Renal cortex interstitium (tissue), 11 donors: ENCODE measurements around the gene PKDCC. TPM values are rescaled to one million over a fixed set of nuclear protein-coding genes. Genes with fewer than 3 reads are reported as not detected.
A peak's percentile ranks its signal among the peaks of the same experiment; 100 is the strongest.
"Not testable (repeated sequence)": the region's sequence is repeated elsewhere in the genome, so short reads cannot be mapped to it uniquely, and the experiment has no call there.

ENCODE experiments used
- DNase-seq, 11 donors: peaks; one replicate each; pipeline ENCODE4 v3.0.0-alpha.2; 2013; ENCODE audit warnings: low read depth in 9 of 11, low spot score in 4 of 11; ENCODE audit errors: extremely low read depth in 1 of 11
- polyA plus RNA-seq, 3 donors: library from polyadenylated mRNA; unstranded; fragments of 120-200 nt; gene quantifications; one replicate each; pipeline ENCODE4 v1.2.1, GENCODE V29; 2013; ENCODE audit not compliant: insufficient read length in 3 of 3

PKDCC gene
- polyA plus RNA-seq, 3 donors = 334 to 451 (median 363) TPM

DNA sequence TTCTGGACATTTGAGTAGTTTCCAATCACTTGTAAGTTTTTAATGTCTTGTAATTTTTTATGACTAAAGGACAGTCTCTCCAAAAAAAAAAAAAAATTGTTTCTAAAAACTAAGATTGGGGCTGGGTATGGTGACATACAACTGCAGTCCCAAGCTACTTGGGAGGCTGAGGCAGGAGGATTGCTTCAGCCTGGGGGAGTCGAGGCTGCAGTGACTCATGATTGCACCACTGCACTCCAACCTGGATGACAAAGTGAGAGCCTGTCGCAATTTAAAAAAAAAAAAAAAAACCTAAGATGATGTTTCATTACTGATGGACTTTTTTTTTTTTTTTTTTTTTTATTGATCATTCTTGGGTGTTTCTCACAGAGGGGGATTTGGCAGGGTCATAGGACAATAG, 34.4 kb upstream of the PKDCC start:
- no peak for DNase-seq

- DNase-seq = no peak
Measured at GRCh38 chr2:42021464-42021863, 26.4 kb upstream of the PKDCC start.

GRCh38 chr2:42025151-42025582, 22.7 kb upstream of the PKDCC start:
- DNase-seq = peak in 8 of 11 donors; percentile 76 to 94 (median 82)

DNA sequence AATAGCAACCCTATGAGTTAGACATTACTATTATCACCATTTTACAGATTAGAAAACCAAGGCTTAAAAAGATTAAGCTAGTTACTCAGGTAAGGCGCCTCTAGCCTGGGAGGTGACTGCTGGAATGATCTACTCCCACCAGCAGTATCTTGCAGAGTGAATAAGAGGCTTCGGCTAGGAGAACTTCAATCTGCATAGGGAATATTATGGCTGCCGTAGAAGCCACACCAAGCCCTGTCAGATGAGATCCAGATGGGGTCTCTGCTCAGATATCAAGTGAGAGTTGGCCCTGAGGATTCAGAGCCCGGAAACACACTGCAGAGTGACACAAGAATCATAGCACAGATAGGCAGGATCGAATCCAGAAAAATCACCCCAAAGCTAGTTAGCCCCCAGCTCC, 21.5 kb upstream of the PKDCC start:
- DNase-seq = no peak

GRCh38 chr2:42028571-42029148, 19.2 kb upstream of the PKDCC start:
- DNase-seq = no peak

- no peak for DNase-seq
Measured at GRCh38 chr2:42029171-42029570, 18.6 kb upstream of the PKDCC start.

DNA sequence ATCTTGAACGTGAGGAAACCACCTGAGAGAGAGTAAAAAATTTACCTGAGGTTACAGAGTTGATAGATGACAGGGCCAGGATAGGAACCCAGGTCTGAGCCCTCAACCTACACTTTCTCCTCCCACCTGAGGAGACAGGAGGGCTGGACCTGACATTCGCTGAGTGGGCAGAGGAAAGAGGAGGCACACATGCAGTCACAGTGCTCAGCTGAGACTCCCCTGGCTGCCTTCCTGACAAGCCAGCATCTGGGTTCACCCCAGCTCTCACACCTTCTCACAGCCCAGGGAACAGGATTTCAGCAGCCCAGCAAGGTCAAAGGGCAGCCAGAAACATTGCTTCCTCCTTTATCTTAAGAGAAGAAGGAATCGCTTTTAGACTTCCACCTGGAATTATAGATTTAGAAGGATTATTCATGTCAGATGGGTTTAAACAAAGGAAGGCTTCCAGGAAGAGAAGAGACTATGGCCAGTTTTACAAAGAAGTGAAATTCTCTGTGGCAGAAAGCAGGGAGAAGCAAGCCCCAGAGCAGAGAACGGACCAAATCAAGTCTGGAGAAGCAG, 18.1 kb upstream of the PKDCC start:
- no peak for DNase-seq

- no peak for DNase-seq
Measured at GRCh38 chr2:42030200-42030759, 17.5 kb upstream of the PKDCC start.

GRCh38 chr2:42030829-42031228, 17.0 kb upstream of the PKDCC start:
- no peak for DNase-seq

- DNase-seq = no peak
Measured at GRCh38 chr2:42031281-42032223, 16.3 kb upstream of the PKDCC start.

DNA sequence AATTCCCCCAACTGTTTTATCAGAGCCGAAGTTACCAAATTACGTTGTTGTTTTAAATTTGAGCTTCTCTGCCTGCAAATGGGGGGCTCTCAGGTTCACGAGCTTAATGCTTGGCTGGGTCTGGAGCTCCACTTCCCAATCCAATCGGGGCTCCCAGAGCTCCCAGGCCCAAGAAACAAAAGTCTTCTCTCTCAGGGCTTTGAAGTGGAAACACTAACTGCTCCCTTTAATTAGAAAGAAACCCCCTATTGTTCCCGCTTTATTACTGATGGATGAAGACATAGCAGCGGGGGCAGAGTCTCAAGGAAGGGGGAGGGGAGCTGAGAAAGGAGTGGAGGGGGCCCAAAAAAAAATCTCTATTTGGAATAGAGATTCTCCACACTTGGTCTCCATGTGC, 15.6 kb upstream of the PKDCC start:
- DNase-seq = no peak

DNA sequence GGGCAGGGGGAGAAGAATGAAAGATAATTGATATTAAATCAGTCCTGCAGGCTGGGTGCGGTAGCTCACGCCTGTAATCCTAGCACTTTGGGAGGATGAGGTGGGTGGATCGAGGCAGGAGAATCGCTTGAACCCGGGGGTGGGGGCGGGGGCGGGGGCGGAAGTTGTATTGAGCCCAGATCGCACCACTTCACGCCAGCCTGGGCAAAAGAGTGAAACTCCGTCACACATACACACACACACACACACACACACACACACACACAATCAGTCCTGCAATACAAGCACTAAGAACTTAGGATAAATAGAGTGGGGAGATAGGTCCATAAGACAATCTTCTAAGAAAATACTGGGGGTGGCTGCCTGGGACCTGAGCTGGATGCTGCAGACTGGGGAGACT, 15.1 kb upstream of the PKDCC start:
- DNase-seq = no peak

- DNase-seq = not testable (repeated sequence)
Measured at GRCh38 chr2:42034096-42034495, 13.7 kb upstream of the PKDCC start.

GRCh38 chr2:42035241-42035640, 12.6 kb upstream of the PKDCC start:
- DNase-seq = no peak

DNA sequence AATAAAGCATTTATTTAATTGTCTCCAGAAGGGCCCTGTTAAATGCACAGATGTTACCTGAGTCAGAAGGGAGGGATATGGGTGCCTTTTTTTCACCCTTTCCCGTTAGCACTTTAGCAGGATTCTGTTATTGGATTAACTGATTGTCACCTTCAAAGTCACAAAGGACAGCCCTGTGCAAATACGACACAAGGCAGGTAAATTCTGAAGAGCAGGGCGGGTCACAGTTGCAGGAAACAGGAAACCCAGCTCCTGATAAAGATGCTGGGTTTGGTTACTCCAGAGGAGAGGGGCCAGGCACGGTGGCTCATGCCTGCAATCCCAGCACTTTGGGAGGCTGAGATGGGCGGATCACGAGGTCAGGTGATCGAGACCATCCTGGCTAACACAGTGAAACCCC, 11.4 kb upstream of the PKDCC start:
- no peak for DNase-seq

DNA sequence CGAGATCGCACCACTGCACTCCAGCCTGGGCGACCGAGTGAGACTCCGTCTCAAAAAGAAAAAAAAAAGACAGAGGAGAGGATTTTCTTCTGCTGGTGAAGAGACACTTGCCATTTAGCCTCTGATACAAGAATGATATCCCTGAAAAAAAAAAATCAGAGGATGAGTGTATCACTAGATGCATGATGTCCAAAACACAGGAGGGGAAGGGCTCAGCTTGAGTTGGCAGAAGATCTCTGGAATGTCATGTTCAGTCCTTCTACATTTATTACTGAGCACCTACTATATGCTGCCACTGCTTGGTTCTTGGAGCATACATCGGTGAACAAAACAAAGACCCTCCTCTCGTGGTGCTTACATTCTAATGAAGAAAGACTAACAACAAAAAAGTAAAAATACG, 10.9 kb upstream of the PKDCC start:
- DNase-seq = no peak

DNA sequence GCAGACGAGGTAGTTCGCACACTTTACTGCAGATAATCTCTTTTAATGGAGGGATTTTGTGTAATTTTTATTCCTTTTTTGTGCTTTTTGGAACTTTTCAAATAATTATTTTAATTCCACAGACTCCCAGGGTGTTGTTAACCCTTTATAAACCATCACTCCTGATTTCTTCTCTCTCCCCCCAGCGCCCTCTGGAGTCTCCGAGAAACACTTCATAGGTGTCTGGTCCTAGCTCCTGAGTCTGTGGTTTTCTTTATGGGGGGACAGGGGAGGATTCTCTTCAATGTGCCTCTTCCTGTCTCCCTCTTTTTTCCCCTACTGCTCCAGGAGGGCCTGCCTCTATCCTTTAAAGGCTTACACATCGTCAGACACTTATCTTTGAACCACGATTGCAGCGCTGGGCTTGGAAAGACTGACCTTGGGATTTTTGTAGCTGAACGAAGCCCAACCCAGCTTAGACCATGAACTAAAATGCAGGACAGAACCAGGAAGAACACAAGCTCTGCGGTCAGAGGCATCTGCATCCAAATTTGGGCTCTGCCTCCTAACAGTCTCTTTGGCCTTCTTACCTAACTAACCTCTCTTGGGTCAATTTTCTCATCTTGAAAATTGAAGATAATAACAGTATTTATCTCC, 7.1 kb upstream of the PKDCC start:
- DNase-seq = no peak

DNA sequence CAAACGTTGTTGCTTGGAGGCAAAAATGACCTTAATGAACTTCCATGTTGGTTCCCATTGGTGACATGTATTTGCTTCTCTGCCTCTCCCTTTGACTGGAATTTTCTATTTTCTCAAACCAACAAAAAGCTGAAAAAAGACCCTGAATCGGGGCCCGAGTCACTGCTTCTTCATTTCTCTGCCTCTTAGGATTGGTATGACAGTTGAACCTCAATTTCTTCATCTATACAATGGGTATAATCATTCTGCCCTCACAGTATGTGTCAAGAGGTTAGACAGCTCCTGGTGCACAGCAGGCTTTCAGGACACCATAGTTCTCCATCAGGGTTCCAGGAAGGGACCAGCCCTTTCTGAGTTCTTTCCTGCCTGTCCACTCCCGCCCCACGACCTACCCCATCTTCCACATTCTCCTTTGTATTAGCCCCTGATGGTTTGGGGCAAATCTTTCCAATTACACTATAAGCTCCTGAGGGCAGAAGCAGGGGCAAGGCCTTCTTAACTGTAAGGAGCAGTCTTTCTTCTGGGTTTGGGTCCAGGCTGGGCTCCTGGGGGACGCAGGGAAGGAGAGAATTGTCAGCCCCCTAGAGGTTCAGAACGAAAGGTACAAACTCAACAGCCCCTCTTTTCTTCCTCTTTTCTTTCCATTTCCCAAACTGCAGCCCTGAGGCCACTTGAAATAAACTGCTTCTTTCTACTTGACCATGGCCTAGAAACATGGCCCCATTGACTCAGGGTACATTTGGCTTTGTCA, 6.3 kb upstream of the PKDCC start:
- no peak for DNase-seq
